NCI-H1417 treated with DMSO at 0.1 percent for 48 hours (cell line): ENCODE data around the gene LBH.
"Not testable (repeated sequence)": the region's sequence is repeated elsewhere in the genome, so short reads cannot be mapped to it uniquely, and the experiment has no call there.

ENCODE experiments used
- DNase-seq: peaks from one replicate; lab custom pipeline; 2025; lab: John Stamatoyannopoulos, UW

LBH gene

DNA sequence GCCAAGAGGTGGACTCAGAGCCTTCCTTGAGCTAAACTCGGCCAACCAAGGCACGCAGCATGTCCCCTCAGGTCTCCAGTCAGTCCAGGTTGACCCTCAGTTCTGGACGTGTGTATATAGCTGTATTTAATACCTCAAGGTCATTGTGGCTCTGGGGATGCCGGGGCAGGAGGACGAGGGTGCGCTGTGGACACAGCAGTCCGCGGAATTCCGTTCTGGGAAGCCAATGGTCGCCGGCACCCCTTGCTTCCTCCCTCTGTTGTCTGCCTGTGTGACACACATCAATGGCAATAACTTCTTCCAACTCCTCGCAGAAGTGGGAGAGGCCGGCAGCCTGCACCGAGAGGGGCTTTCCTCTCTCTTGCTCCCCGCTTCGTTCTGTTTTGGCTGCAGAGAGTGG lies 27.7 kb downstream of the LBH start:
- no peak for DNase-seq

DNA sequence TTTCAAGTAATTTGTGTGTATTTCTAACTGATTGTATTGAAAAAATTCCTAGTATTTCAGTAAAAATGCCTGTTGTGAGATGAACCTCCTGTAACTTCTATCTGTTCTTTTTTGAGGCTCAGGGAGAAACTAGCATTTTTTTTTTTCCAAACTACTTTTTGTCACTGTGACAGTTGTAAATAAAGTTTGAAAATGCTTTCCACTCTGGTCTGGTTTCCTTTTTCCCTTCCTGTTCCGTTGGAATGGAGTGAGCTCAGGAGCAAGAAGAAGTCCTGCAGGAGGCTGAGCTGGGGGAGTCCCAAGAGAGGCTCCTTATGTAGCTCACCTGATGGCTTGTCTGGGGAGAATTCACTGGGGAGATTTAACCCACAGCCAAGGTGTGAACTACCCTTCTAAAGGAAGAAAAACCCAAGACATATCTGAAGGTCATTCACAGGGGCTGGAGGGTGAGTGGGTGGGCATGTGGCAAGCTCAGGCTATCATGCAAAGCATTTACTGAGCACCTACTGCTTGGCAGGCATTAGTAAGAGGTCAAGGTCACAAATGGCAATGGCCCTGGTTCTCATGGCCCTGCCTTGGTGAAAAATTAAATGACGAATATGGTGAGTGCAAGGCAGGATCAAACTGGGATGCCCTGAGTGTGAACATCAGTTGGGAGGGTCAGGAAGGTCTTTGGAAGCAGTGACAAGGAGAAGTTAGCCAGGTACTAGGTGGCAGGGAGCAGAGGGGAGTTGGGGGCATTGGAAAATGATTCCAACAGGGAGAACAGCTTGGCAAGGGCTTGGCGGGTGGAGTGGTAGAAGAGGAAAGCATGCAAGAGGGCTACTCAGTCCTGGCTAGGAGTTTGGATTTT lies 28.7 kb downstream of the LBH start:
- no peak for DNase-seq

DNA sequence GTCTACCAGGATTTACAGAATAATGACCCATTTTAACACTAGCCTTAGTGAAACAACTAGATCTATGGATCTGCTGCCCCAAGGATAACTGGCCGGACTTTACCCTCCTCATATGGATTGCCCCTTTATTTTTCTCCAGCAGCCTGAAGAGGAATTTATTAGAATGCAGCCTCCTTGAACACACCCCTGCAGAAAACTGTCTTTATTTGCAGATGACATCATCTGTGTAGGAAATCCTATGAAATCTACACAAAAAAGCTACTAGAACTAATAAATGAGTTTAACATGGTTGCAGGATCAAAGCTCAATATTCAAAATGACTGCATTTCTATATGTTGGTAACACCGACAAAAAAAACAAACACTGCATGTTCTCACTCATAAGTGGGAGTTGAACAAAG lies 29.6 kb downstream of the LBH start:
- no peak for DNase-seq

DNA sequence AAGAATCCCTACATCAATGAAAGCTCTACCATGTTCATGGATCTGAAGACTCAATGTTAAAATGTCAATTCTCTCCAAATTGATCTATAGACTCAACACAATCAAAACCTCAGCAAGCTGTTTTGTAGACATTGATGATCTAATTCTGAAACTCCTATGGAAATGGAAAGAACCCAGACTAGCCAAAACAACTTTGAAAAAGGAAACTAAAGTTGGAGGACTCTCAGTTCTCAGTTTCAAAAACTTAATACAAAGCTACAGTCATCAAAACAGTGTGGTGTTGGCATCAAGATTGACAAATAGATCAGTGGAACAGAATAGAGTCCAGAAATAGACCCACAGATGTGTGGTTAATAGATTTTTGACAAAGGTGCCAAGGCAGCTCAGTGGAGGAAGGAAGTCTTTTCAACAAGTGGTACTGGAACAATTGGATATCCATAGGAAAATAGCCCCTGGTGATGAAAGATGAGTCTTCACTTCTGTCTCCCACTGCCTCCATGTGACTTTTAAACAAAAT lies 30.4 kb downstream of the LBH start:
- no peak for DNase-seq

DNA sequence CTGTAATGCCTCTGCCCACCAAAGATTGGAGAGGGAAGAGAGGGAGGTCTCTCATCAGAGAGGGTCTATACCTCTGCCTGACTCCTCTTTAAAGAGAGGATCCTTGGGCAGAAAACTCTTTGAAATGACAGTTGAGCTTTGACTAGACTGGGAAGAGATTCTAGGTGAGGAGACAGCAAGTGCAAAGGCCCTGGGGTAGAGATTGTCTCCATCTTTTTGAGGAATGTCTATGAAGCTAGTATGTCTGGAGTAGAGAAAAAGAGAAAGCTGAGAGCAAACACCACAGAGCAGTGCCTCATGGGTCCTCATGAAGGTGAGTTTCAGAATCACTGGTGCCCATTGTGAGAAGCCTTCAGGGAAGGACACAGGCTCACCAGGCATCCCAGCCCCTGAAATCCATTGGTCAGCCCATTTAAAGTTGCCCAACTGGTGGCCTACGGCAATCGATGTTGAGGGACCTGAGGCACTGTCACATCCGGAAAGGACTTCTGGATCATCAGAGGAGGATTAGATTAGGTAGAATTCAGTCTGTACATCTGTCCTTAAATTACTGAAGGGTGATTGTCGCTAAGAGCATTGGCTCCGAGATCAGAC lies 31.5 kb downstream of the LBH start:
- no peak for DNase-seq

DNA sequence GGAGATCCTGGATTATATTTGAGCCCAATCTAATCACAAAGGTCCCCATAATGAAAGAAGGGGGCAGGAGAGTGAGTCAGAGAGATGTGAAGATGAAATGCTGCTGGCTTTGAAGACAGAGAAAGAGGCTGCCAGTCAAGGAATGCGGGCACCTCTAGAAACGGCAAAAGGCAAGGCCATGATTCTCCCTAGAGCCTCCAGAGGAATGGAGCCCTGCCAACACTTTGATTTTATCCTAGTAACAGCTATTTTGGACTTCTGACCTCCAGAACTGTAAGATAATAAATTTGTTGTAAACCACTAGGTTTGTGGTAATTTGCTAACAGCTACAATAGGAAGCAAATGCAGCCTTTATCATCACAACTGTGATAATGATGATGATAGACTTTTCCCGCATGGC lies 32.9 kb downstream of the LBH start:
- DNase-seq: no peak

DNA sequence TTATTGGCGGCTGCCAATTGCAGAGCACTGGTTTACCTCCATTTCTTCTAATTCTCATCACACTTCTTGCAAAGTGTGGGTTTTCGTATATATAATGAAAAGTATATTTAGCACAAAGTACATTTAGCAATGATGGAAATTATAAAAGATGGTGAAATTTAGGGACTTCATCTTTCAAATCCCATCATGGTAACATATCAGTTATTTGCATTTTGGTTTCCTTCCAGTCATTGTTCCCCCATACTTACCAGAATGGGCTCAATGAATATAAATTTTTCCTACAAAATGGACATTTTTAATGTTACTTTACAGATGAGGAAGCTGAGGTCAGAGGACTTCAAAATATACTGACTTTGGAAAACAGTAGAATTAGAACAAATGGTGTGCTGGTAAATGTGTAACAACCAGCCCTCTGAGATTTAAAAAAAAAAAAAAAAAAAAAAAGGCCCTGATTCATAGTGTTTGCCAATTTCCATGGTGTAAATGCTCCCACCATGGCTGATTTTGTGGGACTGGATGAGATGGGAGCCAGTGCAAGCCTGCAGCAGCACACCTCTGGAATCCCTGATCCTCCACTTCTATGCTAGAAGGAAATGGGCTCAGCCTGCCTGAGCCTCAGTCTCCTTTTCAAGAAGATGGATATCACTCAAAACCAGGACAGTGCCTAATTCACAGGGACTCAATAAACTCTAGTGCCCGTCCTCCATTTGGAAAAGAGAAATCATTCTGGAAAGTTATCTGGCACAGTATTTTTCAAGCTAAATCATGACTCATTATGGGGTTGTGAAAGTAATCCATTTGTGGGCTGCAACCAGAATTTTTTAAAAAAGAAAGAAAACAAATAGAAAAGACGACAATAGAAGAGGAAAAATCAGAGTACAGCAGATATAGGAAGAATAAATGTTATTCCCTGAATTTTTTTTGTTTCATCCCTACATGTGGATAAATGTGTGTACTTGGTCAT lies 34.0 kb downstream of the LBH start:
- no peak for DNase-seq

DNA sequence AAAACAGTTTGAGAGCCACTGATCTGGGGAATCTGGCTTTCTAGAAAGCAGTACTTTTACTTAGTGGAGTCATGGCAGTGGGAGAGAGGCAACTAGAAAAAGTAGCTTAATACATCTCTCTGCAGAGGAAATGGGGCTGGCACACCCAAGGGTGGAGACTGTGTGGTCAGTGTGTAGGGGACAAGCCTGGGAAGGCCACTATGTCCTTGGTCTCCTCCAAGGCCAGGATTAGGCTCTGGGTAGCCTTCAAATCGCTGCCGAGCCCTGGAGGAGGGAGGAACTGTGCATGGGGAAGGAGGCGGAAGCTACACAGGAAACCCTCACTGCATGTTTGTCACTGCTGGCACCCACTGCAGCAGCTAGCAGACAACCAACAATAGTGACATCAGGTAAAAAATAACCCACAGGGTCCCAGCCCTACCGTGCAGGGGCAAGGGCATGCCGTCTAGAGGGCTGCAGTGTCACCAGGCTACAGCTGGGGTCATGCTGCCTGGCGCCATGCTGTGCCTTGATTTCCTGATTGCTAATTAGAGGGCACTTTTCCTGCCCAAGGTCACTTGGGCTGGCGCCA lies 34.8 kb downstream of the LBH start:
- DNase-seq: no peak

DNA sequence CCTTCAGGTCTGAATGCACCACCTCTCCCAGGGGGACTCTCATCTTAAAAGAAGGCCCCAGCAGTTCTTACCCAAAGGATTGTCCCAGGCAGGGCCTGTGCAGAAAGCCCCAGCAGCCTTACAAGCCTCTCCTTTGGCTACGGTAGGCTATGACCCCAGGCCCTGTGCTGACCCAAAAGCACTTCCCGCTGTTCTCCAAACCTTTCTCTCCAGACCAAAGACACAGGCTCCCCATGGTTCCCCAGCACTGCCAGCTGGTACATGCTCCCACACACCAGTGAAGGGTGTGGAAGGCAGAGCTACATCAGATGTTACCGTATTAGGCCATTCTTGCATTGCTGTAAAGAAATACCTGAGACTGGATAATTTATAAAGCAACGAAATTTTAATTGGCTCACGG lies 35.4 kb downstream of the LBH start:
- no peak for DNase-seq

DNA sequence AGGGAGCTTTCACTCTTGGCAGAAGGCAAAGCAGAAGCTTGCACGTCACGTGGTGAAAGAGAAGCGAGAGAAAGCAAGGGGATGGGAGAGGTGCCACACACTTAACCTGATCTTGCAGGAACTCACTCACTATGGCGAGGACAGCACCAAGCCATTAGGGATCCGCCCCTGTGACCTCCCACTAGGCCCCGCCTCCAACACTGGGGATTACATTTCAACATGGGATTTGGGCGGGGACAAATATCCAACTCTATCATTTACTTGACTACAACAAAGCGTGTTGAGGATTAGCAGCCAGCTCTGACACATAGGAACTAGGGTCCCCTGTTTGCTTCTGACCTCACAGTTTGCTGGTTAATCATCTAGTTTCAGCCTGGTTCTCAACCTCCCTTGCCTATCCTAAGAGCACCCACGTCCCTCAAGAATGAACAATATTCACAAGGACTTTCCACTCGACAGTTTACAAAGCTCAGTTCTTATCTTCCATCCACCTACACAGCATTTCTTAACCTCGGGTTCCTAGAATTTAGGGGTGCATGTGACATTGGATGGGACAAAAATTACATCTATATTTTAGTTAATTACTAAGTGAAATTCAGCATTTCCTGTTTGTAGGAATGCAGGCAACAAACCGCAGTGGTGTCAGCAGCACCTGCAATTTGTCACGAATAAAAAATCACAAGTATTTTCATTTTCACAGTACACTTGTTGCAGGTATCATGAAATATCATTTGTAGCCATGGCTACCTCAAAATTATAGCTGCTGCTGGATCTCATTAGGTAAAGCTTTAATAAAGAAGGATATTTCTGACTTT lies 36.0 kb downstream of the LBH start:
- no peak for DNase-seq

DNA sequence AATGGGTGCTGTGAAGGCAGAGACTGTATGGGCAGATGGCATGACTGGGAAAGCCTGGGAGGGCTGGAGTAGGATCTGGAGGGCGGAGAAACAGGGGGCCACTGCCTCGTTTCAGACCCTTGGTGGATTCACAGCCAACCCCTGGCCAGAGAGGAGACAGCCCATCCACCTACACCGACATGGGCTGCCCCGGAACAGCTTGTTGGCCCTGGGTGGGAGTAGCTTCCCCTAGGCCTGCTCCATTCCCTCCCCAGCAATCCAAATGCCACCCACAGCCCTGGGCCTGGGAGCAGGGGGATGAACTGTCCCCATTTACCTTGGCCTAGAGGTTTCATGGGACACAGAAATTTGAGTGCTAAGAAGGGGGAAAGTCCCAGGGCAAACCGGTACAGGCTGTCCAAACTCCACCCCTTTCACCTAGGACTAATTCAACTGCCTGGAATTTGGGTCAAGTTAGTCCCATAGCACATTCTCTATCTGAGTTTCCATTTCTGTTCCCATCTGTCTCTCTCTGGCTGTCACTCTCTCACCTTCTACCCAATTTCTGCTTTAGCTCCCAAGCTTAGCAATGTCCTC lies 37.0 kb downstream of the LBH start:
- DNase-seq: no peak

DNA sequence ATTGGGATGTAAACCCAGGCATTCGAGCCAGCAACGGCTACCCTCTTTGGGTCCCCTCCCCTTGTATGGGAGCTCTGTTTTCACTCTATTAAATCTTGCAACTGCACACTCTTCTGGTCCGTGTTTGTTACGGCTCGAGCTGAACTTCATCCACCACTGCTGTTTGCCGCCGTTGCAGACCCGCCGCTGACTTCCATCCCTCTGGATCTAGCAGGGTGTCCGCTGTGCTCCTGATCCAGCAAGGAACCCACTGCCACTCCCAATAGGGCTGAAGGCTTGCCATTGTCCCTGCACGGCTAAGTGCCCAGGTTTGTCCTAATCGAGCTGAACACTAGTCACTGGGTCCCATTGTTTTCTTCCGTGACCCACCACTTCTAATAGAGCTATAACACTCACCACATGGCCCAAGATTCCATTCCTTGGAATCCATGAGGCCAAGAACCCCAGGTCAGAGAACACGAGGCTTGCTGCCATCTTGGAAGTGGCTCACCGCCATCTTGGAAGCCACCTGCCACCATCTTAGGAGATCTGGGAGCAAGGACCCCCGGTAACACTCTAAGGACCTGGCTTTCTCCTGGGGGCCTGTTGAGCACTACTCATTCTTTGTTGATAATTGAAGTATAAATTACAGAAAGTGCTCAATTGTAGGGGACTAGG lies 37.9 kb downstream of the LBH start:
- not testable (repeated sequence) for DNase-seq

DNA sequence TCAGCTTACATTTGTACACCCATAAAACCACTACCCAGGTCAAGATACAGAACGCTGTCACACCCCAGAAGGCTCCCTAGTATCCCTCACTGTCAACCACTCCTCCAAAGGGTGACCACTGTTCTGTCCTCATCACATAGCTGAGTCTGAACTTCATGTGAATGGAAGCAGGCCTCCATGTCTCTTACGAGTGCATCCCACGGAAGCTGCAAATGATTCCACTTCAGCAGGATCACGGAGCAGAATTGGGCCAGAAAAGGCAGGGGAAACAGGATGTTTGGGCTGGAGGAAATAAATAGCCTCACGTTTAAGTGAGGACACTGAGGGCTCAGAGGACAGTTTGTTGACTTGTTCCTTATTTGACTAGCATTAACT lies 38.4 kb downstream of the LBH start:
- no peak for DNase-seq

DNA sequence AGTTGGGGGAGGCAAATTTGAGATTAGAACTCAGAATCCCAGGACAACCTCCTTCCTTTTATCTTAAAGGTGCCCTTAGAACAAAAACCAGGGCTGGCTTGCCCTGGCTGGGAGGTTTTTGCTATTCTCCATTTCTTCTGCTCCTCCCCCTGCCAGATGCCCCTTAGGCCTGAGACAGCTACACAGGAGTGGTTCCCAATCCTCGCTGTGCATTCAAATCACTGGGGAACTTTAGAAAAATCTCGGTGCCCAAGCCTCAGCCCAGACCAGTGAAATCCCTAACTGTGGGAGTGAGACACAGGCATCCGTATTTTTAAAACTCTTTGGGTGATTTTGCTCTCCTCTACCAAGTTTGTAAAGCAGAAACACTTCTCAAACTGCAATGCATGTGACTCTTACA lies 38.8 kb downstream of the LBH start:
- no peak for DNase-seq

DNA sequence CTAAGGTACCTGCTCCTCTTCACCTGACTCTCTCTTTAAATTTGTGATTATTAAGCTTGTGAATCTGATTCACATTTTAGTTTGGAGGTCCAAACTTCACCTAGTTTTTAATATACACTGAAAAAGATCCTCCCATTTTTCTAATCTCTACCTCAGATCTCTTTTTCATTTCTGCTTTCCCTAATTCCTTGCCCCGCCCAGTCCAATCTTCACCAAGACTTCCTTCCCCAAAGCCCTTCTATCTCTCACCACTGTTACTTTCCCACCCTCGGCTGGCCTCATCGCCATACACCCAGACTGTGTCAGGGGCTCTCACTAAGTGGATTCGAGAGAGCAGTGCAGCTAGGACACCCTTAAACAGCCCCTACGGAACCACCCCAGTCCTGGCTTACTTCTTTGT lies 40.0 kb downstream of the LBH start:
- no peak for DNase-seq

DNA sequence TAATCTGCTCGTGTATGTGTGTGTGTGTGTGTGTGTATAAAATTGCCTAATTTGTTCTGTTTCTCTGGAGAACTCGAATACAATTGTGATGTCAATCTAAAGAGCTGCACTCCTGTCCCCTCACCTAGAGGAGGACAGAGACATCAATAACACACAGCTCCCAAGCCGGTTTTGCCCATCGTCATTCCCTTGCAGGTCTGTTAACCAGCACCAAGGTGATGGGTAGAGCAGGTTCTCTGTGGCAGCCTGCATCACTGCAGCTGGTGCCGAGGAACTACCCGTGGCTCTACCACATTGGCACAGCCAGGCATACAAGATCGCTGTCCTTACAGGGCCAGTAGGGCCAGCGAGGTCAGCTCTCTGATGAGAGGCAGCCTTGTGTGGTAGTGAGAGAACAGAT lies 41.0 kb downstream of the LBH start:
- no peak for DNase-seq

DNA sequence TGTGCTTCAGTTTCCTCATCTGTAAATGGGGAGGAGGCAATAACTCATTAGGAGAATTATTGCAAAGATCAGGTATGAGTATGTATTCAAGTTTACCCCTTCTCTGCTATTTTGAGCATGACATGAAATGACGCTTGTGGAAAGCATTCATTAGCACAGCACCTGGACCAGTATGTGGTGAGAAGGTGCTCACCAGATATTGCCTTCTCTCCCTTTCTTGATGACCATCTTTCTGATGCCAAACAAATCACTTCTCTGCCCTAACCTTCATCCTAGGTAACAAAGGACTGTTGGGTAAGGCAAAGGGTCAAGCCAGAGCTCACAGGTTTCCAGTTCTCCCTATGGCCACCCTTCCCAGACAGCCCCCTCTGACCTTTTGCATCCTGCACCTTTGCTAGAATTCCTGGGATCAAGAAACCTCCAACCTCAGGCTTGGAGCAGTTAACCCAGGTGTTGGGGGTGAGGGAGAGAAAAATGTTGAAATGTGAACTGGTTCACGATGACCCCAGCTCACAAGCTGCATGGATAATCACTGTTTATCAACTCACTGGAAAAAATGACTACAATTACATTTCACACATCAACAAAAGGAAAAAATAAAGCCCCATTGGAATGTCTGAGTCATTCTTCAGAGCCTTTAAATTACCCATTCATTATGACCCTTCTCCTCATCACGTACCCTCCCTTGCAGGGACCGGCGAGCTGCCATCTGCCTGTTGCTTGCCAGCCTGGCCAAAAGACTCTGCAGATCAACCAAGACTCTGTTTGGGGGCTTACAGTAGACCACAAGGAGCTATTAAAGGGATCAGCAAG lies 41.6 kb downstream of the LBH start:
- no peak for DNase-seq

DNA sequence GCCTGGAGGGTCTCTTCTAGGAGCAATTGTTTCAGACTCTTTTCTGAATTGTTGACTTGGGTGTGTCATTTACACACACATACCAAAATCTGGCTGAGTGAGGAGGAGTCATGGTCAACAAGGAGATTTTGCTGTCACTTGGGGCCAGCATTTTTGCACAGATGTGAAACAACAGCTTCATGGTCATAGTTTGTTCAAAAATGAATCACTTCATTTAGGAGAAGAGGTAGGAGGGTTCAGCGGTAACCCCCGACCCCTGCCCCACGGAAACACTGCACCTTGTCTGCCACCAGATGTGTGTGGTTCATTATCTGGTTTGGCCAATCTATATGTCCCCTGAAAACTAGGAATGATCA lies 42.2 kb downstream of the LBH start:
- DNase-seq: no peak

DNA sequence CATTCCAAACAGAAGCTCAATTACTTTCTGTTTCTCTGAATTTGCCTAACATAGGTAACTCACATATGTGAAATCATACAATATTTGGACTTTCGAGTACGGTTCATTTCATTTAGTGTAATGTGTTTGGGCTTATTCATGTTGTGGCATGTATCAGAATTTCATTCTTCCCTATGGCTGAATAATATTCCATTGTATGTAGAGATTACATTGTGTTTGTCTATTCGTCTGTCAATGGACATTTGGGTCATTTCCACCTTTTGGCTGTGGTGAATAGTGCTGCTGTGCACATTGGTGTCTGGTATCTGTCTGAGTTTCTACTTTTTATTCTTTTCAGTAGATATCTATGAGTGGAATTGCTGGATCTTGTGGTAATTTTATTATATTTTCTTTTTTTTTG lies 43.9 kb downstream of the LBH start:
- DNase-seq: no peak

DNA sequence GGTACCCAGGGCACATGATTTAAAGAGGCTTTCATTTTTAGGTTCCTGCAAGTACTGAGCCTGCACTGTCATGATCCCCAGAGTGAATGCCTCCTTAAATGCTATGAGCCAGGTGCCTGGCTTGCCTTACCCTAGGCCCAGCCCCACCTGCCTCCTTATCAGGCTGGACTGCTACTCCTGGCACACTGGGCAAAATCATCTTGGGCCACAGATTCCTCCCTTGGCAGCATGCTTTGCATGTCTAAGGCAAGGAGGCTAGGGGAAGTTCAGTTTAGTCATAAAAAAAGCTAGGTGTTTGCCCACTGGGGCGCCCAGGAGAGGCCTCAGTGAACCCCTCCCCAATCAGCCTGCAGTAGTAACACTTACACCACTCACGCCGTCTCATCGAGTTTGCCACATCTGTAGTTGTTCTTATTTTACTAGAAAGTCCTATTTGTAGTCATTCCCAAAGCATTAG lies 45.1 kb downstream of the LBH start:
- no peak for DNase-seq
